EH (cell line): ENCODE results near the gene WASHC4.
A peak's percentile ranks its signal among the peaks of the same experiment; 100 is the strongest.

Source experiments
- DNase-seq: peaks from one replicate; pipeline ENCODE4 v3.0.0-alpha.2; 2015; ENCODE audit warnings: low read depth

Gene WASHC4

GRCh38 chr12:105212438-105212837 lies 104.9 kb downstream of the WASHC4 start:
- DNase-seq: peak; percentile 95

DNA sequence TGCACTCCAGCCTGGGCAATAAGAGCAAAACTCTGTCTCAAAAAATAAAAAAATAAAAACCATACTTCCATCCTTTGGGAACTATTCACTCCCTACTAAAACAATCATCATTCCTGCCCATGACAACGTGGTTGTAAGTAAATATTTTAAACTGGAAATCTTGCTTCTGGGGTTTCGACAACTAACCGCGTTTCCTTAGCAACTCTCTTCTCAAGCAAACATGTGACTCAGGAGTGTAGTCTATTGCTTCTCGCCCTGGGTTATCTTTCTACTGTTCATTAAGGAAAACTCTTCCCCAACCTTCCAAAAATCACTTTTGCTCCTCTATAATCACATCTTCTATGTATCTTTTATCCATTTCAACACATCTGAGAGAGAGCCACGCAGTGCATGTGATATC lies 106.6 kb downstream of the WASHC4 start:
- peak; percentile 68 for DNase-seq

- DNase-seq: peak; percentile 68
These were observed 107.3 kb downstream of the WASHC4 start for GRCh38 chr12:105214670-105215375.

DNA sequence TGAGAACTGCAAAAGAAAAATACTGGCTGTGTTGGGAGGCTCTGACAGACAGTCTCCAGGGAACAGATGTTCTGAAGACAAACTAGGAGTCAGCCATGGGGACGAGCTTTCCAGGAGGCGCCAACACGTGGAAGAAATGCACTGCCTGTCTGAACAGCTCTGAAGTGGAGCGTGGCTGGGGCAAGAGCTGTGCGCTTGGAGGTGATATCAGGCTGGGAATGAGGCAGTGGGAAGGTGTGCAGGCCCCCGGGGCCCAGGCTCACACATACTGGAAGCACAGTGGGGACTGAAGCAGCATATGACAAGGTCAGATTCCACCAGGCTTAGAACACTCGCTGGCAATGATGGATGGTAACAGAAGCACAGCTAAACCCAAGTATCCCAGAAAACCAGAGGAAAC lies 110.9 kb downstream of the WASHC4 start:
- DNase-seq: no peak
